Measurements from ENCODE around the gene USP4. TPM values are rescaled to one million over a fixed set of nuclear protein-coding genes. Genes with fewer than 3 reads are reported as not detected.
"Not testable (repeated sequence)": the region's sequence is repeated elsewhere in the genome, so short reads cannot be mapped to it uniquely, and the experiment has no call there.

Gene USP4
- total RNA-seq, 1 experiment from 2014 or later = 54.1 TPM

- TF ChIP-seq CTCF (IDR thresholded peaks at IDR 0.05; ENCODE audit: unreplicated experiment) = no peak
- no peaks in the 10 kb centered on the region for H3K9me3 Mint-ChIP-seq (ENCODE audit: unreplicated experiment)
- peak overlapping the region; percentile 3 for H3K4me3 Mint-ChIP-seq (ENCODE audit: unreplicated experiment)
- H3K27me3 Mint-ChIP-seq (ENCODE audit: insufficient read depth, unreplicated experiment) = no peaks in the 10 kb centered on the region
- CTCF ChIA-PET = interaction anchor here (1.4 kb wide), 1 partner anchor 67 kb away, joined by 4 read pairs; the partner anchor contains the start of gene KLHDC8B
- no TSS peak for BruUV-seq (replicated peaks)
- peak; percentile 73 for DNase-seq (ENCODE audit: unreplicated experiment)
- peak overlapping the region; percentile 68 for H3K27ac Mint-ChIP-seq (ENCODE audit: low read depth, unreplicated experiment)
- intact Hi-C loops (cut with micrococcal nuclease) = no loop called here
- POLR2A ChIA-PET = interaction anchor here (0.5 to 2.3 kb wide), 17 partner anchors 9 to 486 kb away, joined by 3 to 10 read pairs (median 3); partner anchors contain the start of genes CCDC71, GMPPB, KLHDC8B and LAMB2
- peaks cover 5% of the 10 kb centered on the region for H3K36me3 Mint-ChIP-seq (ENCODE audit: insufficient read depth, unreplicated experiment)
- H3K4me1 Mint-ChIP-seq (ENCODE audit: insufficient read depth, unreplicated experiment) = peaks cover 6% of the 10 kb centered on the region
Observed at GRCh38 chr3:49238274-49239127, 101.4 kb downstream of the USP4 start.

- Mint-ChIP-seq H3K27me3 (ENCODE audit: insufficient read depth, unreplicated experiment) (no peaks in the 10 kb centered on the region), H3K27ac (ENCODE audit: low read depth, unreplicated experiment) (no peak overlapping the region), H3K36me3 (ENCODE audit: insufficient read depth, unreplicated experiment) (peaks cover 5% of the 10 kb centered on the region), H3K9me3 (ENCODE audit: unreplicated experiment) (no peaks in the 10 kb centered on the region), H3K4me1 (ENCODE audit: insufficient read depth, unreplicated experiment) (peaks cover 6% of the 10 kb centered on the region), H3K4me3 (ENCODE audit: unreplicated experiment) (no peak overlapping the region)
- no peak for TF ChIP-seq CTCF (IDR thresholded peaks at IDR 0.05; ENCODE audit: unreplicated experiment)
- intact Hi-C loops (cut with micrococcal nuclease) = no loop called here
- ChIA-PET POLR2A (interaction anchor here (2.3 kb wide), 1 partner anchor 18 kb away, joined by 10 read pairs; no protein-coding TSS in a partner anchor), CTCF (no interaction called here)
- BruUV-seq (replicated peaks) = no TSS peak
- DNase-seq (ENCODE audit: unreplicated experiment) = no peak
Observed at GRCh38 chr3:49237344-49237743, 102.5 kb downstream of the USP4 start.

- intact Hi-C loops (cut with micrococcal nuclease) = no loop called here
- CTCF ChIA-PET = no interaction called here
Observed at GRCh38 chr3:49236226-49236625, 103.6 kb downstream of the USP4 start.

GRCh38 chr3:49228817-49229216, 111.0 kb downstream of the USP4 start:
- H3K9me3 Mint-ChIP-seq (ENCODE audit: unreplicated experiment); H3K4me3 Mint-ChIP-seq (ENCODE audit: unreplicated experiment); CTCF ChIA-PET; BruUV-seq (replicated peaks); intact Hi-C loops (cut with micrococcal nuclease); DNase-seq (ENCODE audit: unreplicated experiment); H3K27ac Mint-ChIP-seq (ENCODE audit: low read depth, unreplicated experiment); H3K4me1 Mint-ChIP-seq (ENCODE audit: insufficient read depth, unreplicated experiment); H3K27me3 Mint-ChIP-seq (ENCODE audit: insufficient read depth, unreplicated experiment); H3K36me3 Mint-ChIP-seq (ENCODE audit: insufficient read depth, unreplicated experiment): not testable (repeated sequence)
- POLR2A ChIA-PET = interaction anchor here (2.3 kb wide), 1 partner anchor 10 kb away, joined by 7 read pairs; no protein-coding TSS in a partner anchor

More at GRCh38 chr3:49236226-49236625, 103.6 kb downstream of the USP4 start:
- no peak for DNase-seq (ENCODE audit: unreplicated experiment)
- POLR2A ChIA-PET = no interaction called here
- Mint-ChIP-seq H3K4me3 (ENCODE audit: unreplicated experiment) (no peak overlapping the region), H3K27me3 (ENCODE audit: insufficient read depth, unreplicated experiment) (no peaks in the 10 kb centered on the region), H3K4me1 (ENCODE audit: insufficient read depth, unreplicated experiment) (peaks cover 6% of the 10 kb centered on the region), H3K27ac (ENCODE audit: low read depth, unreplicated experiment) (no peak overlapping the region), H3K9me3 (ENCODE audit: unreplicated experiment) (no peaks in the 10 kb centered on the region), H3K36me3 (ENCODE audit: insufficient read depth, unreplicated experiment) (peaks cover 5% of the 10 kb centered on the region)
- BruUV-seq (replicated peaks) = no TSS peak
- TF ChIP-seq CTCF (IDR thresholded peaks at IDR 0.05; ENCODE audit: unreplicated experiment) = no peak

Small RNAs within 50 kb of the gene (microRNA-seq; reads per million reads assigned to microRNA genes)
- not detected for gene MIR4271

Other genes with a start within 250 kb of the USP4 start
- gene QRICH1, start 246.0 kb downstream of the USP4 start, total RNA-seq (2022) = 96.1 and 97.2 TPM in 2 replicates
- gene QARS1, start 235.3 kb downstream of the USP4 start, total RNA-seq (2022) = 114 and 149 TPM in 2 replicates
- 39.3 and 51.4 TPM in 2 replicates for gene USP19, start 219.2 kb downstream of the USP4 start, total RNA-seq (2022)
- 224 and 264 TPM in 2 replicates for gene LAMB2, start 207.0 kb downstream of the USP4 start, total RNA-seq (2022)
- gene CCDC71, start 173.7 kb downstream of the USP4 start, total RNA-seq (2022) = 25.7 and 26.0 TPM in 2 replicates
- gene KLHDC8B, start 168.5 kb downstream of the USP4 start, total RNA-seq (2022) = 1.7 and 2.4 TPM in 2 replicates
- 8.1 and 9.4 TPM in 2 replicates for gene C3orf62, start 62.8 kb downstream of the USP4 start, total RNA-seq (2022)
- 576 and 589 TPM in 2 replicates for gene GPX1, start 18.3 kb upstream of the USP4 start, total RNA-seq (2022)
- 273 and 298 TPM in 2 replicates for gene RHOA, start 71.9 kb upstream of the USP4 start, total RNA-seq (2022)
- gene TCTA, start 72.4 kb upstream of the USP4 start, total RNA-seq (2022) = 14.0 and 17.2 TPM in 2 replicates
- gene AMT, start 82.4 kb upstream of the USP4 start, total RNA-seq (2022) = 3.7 and 4.9 TPM in 2 replicates
- 9.7 and 19.5 TPM in 2 replicates for gene NICN1, start 89.3 kb upstream of the USP4 start, total RNA-seq (2022)
- 40.3 and 49.9 TPM in 2 replicates for gene DAG1, start 130.2 kb upstream of the USP4 start, total RNA-seq (2022)
- 0.10 and 0.37 TPM in 2 replicates for gene BSN, start 214.4 kb upstream of the USP4 start, total RNA-seq (2022)